Activated effector memory CD4-positive, alpha-beta T cell treated with Interleukin-2 at 50 U/mL for 16 hours (primary cell): ENCODE measurements around the gene ADSS1.
"Not testable (repeated sequence)": the region's sequence is repeated elsewhere in the genome, so short reads cannot be mapped to it uniquely, and the experiment has no call there.

Experiments
- DNase-seq: peaks from one replicate; pipeline ENCODE4 v3.0.0-alpha.2; 2020

ADSS1 gene

DNA sequence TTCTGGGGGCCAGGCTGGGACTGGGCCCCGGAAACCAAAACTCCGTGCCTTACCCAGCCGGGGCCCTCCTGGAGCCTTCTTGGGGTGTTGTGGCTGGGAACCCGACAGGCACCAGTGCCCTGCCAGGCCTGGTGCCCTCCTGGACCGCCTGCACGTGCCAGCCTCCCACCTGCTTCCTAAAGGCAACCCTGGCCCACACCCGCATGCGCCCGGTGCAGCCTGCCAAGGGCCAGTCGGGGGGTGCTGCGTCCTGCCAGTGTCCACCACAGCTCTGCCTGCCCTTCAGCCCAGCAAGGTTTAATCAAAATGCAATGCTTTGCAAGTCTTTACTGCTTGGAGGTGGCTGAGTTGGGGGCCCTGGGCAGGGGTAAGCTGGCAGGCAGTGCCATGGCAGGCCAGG lies 5.2 kb upstream of the ADSS1 start:
- DNase-seq, result no peak

GRCh38 chr14:104719343-104719742 lies 4.7 kb upstream of the ADSS1 start:
- DNase-seq, result no peak

- no peak for DNase-seq
Measured at GRCh38 chr14:104721505-104722431, 2.3 kb upstream of the ADSS1 start.

GRCh38 chr14:104722938-104723650 lies 935 bp upstream of the ADSS1 start:
- DNase-seq, result no peak

GRCh38 chr14:104724407-104724980 lies 465 bp downstream of the ADSS1 start:
- no peak for DNase-seq

DNA sequence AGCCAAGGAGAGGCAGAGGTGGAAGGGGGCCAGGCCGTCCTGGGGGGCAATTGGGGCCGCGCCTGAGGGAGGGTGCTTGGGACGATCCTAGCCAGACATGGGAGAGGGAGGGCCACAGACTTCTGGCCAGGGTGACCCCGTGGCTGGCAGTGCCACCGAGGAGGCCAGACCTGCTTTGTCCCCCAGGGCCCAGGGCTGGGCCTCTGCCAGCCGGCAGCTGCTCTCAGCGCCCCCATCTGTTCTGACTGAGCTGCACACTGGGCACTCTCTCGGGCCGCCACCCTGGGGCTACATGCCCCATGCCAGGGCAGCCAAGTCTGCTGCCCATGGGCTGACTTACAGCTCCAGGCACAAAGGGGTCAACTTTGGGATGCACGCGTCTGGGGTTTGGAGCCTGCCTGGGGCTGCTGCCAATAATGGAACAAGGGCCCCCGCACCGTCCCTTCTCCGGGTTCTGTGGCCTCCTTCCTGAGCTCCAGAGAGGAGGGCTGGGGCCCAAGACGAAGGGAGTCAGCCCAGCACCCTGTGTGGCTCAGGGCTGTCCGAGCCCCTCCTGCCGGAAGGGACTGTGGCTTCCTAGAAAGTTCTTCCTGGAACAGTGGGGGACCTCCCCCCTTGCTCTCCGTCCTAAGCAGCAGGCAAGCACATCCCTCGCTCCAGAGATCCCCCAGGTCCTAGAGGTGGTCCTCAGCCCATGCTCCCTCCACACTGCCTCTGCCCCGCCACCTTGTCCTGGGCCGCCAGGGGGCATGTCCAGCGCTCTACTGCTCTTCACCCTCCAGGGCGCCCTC lies 1.1 kb downstream of the ADSS1 start:
- no peak for DNase-seq

GRCh38 chr14:104725772-104726548 lies 1.9 kb downstream of the ADSS1 start:
- no peak for DNase-seq

GRCh38 chr14:104726600-104727451 lies 2.8 kb downstream of the ADSS1 start:
- no peak for DNase-seq

- no peak for DNase-seq
Measured at GRCh38 chr14:104728631-104729030, 4.6 kb downstream of the ADSS1 start.

DNA sequence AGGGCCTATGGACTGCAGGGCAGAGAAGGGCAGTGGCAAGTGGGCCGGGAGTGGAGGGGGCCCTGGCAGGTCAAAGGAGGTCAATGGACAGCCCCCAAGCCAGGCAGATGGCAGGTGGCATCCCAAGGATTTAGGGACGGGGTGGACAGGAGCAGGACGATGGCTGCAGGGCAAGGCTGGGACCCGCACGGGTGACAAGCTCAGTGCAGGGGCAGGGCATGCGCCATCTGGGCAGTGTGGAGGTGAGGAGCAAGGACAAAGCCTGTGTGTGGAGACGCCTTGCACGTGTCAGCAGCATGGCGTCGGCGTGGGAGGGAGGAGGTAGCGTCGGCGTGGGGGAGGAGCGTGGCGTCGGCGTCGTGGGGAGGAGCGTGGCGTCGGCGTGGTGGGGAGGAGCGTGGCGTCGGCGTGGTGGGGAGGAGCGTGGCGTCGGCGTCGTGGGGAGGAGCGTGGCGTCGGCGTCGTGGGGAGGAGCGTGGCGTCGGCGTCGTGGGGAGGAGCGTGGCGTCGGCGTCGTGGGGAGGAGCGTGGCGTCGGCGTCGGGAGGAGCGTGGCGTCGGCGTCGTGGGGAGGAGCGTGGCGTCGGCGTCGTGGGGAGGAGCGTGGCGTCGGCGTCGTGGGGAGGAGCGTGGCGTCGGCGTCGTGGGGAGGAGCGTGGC lies 5.3 kb downstream of the ADSS1 start:
- not testable (repeated sequence) for DNase-seq

DNA sequence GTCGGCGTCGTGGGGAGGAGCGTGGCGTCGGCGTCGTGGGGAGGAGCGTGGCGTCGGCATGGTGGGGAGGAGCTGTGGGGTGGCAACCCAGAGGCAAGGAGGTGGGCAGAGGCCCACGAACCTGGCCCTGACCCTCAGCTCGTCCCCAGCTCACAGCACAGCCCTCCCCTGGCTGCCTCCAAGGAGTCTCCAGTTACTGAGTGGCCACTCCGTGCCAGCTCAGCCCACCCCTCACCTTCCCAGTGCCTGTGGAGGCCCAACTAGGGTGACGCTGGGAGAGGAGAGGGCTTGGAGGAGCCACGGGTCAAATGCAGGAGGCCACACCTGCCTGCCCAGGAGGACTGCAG lies 5.8 kb downstream of the ADSS1 start:
- DNase-seq, result no peak

DNA sequence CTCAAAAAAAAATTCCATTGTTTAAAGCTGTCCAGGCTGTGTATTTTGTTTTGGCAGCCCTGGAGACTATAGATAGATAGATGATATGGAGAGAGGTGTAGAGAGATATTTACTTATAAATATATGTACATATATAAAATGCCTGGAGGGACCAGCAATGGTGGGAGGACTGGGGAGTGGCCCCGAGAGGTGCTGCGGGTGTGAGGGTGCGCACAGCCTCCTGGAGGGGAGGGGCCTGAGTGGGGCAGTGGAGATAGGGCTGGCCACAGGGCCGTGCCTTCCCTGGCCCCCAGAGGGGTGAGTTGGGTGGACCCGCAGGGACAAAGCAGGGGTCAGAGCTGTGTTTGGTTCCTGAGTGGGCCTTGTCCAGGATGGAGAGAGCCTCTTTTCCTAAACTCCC lies 6.5 kb downstream of the ADSS1 start:
- no peak for DNase-seq

- DNase-seq, result no peak
Measured at GRCh38 chr14:104731320-104732294, 7.6 kb downstream of the ADSS1 start.

DNA sequence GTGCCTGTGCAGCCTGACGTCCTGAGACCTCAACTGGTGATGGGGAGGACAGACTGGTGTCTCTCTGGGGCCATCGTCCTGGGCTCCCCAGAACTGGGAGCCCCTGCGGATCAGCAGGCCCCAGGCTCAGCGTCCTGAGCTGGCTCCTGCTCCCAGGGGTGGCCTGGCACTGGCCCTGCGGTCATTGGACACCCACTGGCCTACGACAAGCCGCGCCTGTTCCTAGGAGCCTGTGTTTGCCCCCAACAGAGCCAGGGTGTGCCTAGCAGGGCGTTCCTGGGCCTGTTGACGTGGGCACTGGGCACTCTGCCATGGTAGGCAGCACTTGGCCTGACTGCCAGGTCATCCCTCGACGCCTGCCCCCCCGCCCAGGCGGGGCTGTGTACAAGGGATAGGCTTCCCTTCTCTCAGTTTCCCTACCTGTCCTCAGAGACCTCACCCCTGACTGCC lies 8.4 kb downstream of the ADSS1 start:
- no peak for DNase-seq

- no peak for DNase-seq
Measured at GRCh38 chr14:104732931-104733681, 9.1 kb downstream of the ADSS1 start.

DNA sequence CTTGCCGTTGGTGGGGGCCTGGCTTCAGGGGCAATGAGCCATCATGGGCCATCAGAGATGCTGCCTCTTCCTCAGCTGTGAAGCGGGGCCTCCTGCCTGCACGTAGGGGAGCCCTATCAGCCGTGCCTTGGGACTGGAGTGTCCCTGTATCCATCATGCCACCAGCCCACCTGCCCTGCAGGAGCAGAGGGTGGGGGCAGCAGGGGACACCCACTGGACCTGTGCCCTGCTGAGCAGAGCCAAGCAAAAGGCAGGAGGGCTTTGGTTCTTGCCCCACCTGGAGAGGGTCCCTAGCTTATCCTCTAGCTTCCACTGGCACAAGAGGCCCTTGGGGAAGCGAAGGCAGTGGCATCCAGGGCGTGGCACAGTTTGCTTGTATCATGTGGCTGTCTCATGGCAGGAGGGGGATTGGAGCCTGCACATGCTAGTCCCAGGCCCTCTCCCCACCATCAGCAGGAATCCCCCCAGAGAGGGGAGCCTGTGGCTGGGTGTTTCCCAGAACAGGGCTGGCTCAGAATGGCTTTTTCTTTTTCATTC lies 10.1 kb downstream of the ADSS1 start:
- DNase-seq, result no peak

DNA sequence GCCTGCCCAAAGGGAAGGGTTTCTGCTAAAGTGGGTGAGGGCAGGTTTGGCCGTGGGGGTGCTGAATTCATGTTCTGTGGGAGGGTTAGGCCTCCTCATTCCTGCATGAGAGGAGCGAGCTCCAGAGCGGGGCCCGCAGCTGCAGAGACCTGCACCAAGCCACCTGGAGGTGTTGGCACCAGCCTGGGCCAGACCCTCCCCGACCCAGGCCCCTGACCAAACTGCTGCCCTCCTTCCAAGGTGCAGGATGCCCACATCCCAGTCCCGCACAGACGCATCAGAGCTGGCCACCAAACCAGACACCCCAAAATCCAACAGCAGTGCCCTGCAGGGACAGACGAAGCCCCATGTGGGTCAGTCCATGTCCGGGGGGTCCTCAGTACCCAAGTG lies 10.6 kb downstream of the ADSS1 start:
- DNase-seq, result no peak
